Left renal pelvis (tissue), 4 donors: ENCODE results near the gene RAD51B. TPM values are rescaled to one million over a fixed set of nuclear protein-coding genes. Genes with fewer than 3 reads are reported as not detected.
A peak's percentile ranks its signal among the peaks of the same experiment; 100 is the strongest.

Source experiments
- DNase-seq, 4 donors: peaks; one replicate each; pipeline ENCODE4 v3.0.0-alpha.2; 2013; ENCODE audit warnings: low read depth in 4 of 4, low spot score in 3 of 4
- polyA plus RNA-seq, 4 donors: library from polyadenylated mRNA; unstranded; fragments of 120-200 nt; gene quantifications; one replicate each; pipeline ENCODE4 v1.2.1, GENCODE V29; 2013; ENCODE audit not compliant: insufficient read length in 4 of 4

RAD51B gene
- polyA plus RNA-seq, 4 donors, result 9.4 to 12.6 (median 11.6) TPM

DNA sequence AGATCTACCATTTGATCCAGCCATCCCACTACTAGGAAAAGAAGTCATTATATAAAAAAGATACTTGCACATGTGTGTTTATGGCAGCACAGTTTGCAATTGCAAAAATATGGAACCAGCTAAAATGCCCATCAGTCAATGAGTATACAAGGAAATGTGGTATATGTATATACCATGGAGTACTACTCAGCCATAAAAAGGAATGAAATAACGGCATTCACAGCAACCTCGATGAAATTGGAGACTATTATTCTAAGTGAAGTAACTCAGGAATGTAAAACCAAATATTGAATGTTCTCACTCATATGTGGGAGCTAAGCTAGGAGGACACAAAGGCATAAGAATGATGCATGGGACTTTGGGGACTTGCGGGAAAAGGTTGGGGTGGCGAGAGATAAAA is 402.6 kb downstream of the RAD51B start:
- no peak for DNase-seq

DNA sequence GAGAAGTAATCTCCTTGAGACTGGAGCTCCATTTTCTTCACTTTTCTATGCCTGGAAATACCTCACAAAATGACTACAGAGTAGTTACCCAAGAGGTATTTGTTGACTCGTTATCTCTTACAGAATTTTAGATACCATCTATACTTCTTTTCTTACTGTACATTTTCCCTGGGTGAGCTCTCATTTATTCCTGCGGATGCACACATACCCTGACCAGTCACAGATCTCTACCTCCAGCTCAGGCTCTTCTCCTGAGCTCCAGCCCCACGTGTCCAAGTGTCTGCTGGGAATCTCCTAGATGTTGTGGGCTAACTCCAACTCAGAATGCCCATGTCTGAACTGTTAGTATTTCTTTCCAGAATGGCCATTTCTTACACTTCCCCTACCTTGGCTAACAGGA is 403.1 kb downstream of the RAD51B start:
- no peak for DNase-seq

DNA sequence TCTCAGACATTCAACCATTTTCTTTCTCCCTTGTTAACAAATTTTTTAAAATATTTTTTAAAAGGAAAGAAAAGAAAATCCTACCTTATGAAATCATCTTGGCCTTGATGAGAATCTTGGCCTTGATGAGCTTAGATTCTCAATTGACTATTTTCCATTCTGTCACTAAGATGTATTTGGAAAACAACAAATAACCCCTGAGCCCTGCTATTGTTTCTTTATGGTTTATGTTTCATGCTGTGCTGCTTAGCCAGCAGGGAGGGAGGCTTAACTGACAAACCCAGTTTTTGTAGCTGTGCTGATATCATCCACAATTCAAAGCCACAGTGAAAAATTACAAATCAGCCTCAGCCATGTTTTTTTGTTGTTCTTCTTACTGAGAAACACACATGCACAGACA is 404.1 kb downstream of the RAD51B start:
- DNase-seq, result no peak

DNA sequence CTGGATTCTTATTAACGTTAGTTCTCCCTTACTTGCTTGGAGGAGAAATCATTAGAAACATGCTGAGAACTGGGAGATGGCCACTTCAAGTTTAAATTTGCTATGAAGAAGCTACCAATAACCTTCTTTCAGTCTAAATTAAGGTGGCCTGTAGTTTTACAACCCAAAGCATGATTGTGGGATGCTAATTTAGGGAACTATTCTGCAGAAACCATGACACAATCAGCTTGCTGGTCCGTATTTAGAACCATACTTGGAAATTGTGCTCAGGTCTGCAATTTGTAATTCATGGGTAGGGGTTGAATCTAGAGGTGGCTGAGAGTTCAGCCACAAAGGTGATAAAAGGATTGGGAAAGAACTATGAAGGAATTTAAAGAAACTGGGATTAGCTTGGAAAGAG is 405.7 kb downstream of the RAD51B start:
- DNase-seq, result no peak

DNA sequence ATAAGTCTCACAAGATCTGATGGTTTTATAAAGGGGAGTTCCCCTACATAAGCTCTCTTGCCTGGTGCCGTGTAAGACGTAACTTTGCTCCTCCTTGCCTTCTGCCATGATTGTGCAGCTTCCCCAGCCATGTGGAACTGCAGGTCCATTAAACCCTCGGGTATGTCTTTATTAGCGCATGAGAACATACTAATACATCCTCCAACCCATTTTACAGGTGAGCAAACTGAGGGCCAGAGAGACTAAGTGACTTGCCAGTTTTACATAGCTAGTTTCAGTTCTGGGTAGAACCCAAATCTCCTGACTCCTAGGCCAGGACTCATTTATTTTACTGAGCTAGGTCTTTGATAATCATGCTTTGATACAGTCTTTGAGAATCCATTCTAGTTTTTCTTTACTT is 406.9 kb downstream of the RAD51B start:
- no peak for DNase-seq

DNA sequence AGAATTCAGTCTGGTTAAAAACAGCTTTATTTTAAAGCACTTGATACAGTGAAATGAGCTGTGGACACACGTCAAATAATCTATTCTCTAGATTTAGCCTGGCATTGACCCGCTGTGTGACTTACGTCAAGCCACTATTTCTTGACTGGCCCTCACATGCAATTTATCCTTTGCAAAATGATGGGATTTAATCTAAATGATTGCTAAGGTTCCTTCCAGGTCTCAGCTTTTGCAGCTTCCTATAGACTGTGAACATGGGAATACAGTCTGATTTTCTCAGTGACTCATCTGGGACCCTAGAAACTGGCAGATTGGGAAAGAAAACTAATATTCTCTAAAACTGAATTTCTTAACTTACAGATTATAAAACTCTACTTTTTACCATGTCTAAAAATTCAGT is 409.1 kb downstream of the RAD51B start:
- DNase-seq, result no peak

DNA sequence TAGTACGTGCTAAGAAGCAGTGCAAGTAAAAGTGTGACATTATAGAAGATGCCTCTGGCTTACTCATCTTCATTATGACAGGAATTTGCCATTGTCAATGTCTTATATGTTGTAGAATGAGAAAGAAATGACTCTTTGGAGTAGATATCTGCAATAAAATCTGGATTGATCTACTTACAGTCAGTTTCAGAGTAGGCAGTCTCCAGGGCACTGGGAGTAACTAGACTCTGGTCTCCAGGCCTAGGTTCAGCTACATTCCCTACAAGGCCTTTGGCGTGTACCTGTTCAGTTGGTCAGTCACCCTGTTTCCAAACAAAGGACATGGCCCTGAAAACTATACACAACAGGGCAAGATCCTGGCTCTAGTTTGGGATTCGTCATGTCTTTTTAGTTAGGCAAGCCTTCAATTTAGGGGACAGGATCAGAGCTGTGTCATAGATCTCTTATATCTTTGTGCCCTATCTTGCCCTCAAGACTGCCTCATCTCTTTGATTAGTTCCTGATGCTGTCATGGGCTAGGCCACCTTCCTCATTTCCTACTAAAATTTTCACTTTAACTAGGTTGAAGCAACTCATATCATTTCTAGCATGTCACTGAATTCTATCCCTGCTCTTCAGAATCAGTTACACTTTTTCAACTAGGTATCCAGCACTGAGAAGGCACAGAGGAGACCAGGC is 410.0 kb downstream of the RAD51B start:
- no peak for DNase-seq

DNA sequence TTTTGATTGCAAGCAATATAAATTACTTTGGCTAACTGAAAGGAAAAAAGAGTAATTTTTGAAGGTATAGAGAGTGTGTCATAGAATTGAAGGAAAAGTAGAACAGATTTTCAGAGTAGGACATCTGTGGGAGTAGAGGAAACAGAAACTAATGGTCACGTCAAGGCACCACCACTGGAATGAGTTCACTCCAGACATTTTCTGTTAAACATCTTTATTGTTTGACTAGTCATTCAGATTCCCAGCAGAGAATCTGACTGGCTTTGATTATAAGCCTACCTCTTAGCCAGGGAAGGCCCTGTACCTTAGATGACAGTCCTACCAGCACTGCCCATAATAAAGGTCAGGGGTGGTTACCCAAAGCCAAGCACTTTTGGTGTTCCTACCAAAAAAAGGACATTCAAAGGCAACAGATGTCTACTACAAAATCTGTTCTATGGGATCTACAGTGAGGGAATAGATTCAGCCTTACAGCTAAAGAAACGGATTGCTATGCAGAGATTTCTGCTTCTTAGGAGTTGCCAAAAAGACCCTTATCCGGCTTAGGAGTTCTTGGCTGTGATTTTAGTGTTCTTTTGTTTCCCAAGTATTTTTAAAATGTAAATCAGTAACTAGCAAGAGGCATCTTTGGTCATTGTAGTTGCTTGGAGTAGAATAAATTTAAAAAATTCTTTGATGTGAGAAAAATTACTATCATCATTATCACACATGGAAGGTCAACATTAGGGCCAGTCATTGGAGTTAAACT is 410.8 kb downstream of the RAD51B start:
- no peak for DNase-seq

DNA sequence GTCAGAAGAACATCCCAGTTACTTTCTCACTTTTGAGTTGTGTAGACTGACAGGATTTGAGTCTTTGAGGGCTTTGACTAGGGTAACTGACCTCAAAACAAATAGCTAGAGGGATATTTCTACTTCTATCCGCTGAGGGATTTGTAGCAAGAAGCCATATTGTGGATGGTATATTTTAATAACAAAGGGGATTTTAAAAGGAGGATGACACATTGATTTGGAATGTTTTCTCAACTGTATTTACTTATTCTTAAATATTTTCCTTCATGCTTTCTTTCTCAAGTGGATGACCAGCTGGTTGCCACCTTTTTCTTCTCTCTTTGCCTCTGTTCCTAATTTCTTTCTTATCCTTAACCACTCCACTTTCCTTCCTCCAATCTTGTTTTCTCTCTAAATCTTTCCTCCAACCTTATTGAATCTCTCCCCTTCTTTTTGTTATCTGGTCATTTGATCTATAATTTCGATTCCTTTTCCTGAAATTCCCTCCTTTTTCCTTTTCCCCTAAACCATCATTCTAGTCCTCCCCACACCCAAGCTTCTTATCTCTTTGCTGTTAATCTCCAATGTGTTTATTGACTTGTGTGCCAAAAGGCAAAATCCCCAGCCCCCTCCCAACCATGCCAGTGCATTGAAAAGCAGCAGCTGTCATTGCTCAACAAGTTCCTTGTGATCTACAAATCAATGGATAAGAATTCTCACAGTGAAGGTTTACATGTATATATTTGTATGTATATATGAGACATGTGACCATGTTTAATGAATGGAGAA is 411.6 kb downstream of the RAD51B start:
- DNase-seq, result no peak

DNA sequence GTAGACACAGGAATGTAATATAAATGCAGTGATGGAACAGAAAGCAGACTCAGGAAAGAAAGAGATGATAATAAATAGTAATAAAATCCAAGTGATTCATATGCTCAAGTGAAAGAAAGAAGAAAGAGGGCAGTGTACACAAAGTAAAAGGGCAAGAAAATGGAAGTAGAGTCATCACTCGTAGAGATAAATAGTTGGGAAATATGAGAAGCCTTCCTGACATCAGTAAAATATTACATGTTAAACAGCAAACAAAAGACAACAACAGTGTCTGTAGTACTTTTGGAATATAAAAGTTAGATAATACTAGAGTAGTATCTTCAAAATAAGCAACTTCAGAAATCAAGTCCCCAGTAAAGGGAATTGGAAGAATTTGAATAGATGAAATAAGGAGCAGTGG is 412.3 kb downstream of the RAD51B start:
- DNase-seq, result no peak

DNA sequence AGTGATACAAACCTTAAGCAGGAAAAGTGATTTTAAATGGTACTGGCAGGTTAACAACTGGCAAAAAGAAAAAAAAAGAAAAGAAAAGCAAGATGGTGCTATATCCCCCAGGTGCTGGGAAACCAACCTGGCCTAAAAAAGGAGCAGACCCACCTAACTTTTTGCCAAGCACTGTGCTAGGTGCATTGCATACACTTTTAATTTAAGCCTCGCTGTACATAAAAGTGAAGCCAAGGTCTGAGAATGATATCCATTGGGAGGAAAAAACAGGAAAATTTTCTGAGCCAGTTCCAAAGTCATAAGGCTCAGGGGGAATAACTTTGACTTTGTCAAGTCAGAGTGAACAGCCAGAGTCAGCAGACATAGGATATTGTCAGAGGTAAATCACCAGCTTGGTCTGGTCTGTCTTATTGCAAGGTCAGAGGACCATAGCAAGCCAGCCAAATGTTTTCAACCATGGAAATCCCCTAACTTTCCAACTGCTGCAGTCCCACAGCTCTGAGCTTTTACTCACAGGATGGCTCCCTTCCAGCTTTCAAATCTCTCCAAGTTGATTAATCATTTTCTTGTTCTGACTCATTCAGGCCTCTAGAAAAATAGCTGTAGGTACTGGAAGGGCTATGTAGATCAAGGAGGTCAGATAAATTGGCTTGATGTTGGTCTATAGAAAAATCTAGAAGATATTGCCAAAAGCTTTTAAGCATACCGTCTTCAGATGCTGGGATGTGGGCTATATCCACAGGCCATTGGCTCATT is 412.9 kb downstream of the RAD51B start:
- peak; percentile 74 to 88 (median 82) for DNase-seq

DNA sequence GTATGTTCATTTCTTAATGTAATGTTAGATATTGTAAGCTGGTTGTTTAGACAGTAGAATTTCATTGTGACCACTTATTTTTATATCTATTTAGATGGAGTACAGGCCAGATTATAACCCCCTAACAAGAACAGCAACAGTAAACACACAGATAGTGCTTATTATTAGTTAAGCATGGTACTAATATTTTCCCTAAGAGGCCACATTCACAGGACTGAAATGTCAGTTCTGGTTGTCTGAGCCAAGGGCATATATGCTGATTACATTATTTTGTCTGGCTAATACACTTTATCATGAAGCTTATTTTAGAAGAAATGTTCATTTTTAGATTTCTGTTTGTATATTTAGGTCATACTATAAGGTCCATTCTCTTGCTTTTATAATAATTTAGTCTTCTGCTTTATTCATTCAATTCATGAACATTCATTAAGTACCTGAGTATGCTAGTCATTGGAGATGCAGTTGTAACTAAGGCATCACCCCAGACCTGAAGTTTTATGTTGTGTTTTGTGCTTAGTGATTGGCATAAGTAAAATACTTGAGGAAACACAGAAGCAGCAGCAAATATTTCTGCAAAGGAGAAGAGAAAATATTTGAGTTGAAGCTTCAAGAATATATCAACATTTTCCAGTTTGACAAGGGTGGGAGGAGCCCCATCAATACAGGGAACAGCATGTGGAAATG is 413.7 kb downstream of the RAD51B start:
- DNase-seq, result no peak

DNA sequence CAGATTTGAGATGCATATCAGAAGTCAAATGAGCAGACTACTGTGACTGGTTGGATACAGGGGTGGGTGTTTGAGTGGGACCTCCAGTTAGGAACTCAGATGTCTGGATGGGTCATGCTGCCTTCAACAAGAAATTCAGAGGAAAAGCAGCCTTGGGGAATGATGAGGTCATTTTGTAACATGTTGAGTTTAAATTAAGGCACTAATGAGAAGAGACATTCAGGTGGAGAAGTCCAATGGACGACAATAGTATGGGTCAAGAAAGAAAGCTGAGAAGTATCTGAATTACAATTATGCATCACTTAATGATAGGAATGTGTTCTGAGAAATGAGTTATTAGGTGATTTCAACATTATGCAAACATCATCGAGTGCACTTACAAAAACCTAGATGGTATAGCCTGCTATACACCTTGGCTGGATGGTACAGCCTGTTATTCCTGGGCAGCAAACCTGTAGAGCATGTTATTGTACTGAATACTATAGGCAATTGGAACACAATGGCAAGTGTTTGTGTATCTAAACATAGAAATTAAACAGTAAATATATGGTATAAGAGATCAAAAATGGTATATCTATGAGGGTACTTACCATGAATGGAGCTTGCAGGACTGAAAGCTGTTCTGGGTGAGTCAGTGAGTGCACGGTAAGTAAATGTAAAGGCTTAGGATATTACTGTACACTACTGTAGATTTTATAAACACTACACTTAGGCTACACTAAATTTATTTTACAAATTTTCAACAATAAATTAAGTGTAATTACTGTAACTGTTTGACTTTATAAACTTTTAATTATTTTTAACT is 414.7 kb downstream of the RAD51B start:
- DNase-seq, result no peak

DNA sequence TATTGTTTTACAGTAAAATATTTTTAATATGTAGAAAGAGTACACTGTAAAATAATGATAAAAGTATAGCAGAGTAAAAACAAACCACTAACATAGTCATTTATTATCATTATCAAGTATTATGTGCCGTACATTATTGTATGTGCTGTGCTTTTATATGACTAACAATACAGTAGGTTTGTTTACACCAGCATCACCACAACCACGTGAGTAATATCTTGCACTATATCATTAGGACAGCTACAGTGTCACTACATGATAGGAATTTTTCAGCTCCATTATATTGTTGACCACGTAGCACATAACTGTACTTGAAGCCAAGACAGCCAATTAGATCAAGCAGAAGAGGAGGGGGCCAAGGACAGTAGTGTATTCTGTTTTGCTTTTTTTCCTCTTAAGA is 415.4 kb downstream of the RAD51B start:
- DNase-seq, result no peak

DNA sequence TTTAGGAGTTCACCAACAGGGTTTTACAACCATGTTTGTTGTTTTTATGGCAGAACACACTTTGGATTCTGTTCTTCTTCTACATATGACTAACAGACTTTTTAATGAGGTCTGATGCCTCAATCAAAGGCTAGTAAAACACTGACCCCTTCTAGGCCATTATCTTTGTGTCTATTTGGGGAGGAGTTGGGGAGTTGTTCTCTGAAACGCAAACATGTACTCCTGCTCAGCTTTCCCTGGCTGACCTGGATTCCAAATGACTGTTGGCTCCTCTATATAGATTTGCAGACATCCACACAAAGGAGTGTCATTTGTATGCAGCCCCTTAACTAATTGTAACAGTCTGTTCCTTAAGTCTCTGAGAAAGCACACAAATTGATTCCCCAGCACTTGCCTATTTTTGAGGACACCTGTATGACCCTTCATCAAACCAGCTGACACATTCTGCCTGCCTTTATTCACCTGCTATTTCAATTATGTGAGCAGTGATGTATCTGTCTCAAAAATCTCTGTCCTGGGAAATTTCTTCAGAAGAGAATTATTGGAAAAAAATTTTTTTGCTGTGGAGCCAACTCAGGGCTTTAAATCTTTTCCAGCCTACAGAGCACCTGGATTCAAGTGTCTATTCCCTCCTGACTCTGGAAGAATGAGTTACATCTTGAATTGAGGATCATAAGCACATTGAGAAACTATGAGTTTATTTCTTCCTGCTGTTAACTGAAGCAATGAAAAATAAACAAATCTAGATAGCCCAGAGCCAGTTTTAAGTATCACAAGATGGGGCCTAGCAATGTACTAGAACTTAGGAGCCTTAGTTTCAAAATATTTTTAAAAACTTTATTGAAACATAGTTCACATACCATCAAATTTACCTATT is 417.2 kb downstream of the RAD51B start:
- DNase-seq, result no peak

DNA sequence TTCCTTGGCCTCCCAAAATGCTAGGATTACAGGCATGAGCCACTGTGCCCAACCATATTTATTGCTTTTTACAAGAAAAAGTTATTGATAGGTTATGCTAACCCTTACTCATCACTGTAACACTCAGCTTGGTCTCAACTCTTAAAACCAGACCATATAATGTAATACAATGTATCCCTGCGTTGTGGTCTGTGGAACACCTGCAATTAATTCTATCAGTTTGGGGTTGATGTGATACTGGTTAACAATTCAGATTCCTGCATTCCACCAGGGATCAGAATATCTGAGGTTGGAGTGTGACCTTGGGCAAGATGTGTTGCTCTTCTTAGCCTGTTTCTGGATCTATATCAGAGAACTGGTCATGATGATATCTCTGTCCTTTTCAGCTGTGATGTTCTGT is 419.0 kb downstream of the RAD51B start:
- DNase-seq, result no peak

DNA sequence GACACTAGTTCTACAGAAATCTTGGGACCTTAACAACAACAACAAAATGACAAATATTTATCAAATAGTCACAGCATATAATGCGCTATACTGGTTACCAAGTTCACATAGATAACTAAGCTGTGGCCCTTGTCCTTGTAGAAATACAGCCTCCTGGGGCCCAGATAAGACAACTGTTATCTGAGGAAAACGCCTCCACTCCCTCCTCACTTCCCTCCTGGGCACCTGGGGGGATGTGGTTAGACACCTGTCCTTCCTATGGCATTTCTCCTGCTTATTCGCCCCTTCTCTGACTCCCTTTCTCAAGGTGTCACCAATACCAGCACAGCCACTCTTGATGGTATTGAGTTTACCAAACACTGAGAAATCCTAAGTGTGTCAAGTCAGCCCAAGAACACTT is 419.4 kb downstream of the RAD51B start:
- no peak for DNase-seq

DNA sequence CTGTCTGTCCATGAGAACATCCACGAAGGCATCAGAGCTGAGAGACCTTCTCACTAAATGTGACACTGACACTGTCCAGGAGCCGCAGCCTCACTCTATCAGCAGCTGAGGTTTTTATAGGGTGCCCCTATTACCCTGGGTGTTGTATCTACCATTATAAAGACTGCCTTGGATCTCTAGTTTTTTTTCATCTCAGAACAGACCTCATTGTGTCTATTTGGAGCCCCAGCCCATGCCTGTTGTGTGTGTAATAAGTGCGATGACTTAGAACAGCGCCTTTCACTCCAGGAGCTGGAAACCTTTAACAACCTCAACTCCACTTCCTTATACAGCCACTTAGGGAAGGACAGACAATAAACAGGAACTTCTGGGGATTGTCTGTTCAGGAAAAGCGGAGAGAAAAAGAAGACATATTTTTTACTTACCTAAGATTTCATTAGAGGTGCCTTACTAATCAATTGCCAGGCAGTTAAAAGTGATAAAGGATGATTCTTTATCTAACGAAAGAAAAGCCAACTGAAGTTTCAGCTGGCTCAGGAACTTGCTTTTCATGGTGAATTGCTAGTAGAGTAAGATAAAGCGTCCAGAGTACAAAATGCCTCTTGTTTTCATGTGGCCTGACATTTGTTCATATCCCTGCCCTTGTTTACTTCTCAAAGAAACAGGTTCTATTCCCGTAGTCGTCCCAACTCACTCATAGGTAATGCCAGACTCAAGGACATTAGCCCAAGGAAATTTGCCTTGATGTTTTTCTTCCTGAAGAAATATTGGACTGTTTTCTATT is 420.6 kb downstream of the RAD51B start:
- no peak for DNase-seq
